ENCODE data around the gene GPR82.

Gene GPR82

GRCh38 chrX:41722816-41723618, 964 bp upstream of the GPR82 start:
- Histone ChIP-seq H3K4me3 (ENCODE audit: low read length) (peak overlapping the region; percentile 60), H3K4me1 (ENCODE audit: control insufficient read depth, low read length) (peaks cover 70% of the 10 kb centered on the region), H3K4me2 (ENCODE audit: low read length) (peak overlapping the region; percentile 71), H4K20me1 (ENCODE audit: control insufficient read depth, insufficient read depth, low read depth, low read length) (no peaks in the 10 kb centered on the region), H3K36me3 (ENCODE audit: control insufficient read depth, low read length) (no peaks in the 10 kb centered on the region), H3K27me3 (ENCODE audit: control insufficient read depth, low read length) (no peaks in the 10 kb centered on the region), H3K27ac (ENCODE audit: low read depth, low read length) (peak overlapping the region; percentile 82), H3K9me2 (replicated peaks; ENCODE audit: control insufficient read depth, low read length) (no peaks in the 10 kb centered on the region), H3F3A (ENCODE audit: control insufficient read depth, insufficient read depth) (0 out of 2 replicates have a peak, but pooled peaks cover 9% of the 10 kb centered on the region), H3K79me2 (ENCODE audit: control insufficient read depth, low read length) (no peaks in the 10 kb centered on the region), H3K9me3 (ENCODE audit: control insufficient read depth, insufficient read depth, low read length) (peaks cover 5% of the 10 kb centered on the region; the same call in 1 of the 2 replicates)
- TF ChIP-seq, protein P1, sequence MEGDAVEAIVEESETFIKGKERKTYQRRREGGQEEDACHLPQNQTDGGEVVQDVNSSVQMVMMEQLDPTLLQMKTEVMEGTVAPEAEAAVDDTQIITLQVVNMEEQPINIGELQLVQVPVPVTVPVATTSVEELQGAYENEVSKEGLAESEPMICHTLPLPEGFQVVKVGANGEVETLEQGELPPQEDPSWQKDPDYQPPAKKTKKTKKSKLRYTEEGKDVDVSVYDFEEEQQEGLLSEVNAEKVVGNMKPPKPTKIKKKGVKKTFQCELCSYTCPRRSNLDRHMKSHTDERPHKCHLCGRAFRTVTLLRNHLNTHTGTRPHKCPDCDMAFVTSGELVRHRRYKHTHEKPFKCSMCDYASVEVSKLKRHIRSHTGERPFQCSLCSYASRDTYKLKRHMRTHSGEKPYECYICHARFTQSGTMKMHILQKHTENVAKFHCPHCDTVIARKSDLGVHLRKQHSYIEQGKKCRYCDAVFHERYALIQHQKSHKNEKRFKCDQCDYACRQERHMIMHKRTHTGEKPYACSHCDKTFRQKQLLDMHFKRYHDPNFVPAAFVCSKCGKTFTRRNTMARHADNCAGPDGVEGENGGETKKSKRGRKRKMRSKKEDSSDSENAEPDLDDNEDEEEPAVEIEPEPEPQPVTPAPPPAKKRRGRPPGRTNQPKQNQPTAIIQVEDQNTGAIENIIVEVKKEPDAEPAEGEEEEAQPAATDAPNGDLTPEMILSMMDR (IDR thresholded peaks at IDR 0.05; ENCODE audit: low read depth, low read length, poor library complexity, severe bottlenecking): no peak
- TF ChIP-seq EZH2phosphoT487 (IDR thresholded peaks at IDR 0.05; ENCODE audit: borderline replicate concordance, low read length): no peak

DNA sequence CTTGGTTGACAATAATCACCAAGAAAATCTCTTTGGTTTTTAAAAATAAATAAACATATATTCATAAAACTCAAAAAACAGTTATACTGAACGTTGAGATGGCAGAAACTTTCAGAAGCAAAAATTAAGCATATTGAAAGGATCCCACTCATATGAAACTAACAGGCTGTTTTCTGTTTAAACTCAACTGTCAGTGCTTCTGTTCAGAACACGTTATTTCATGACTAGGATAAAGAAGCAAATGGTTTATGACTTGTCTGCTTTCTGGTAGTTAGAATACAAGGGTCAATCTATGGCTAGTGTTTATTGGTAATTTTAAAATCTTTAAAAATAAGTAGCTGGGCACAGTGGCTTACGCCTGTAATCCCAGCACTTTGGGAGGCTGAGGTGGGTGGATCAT, 4.1 kb downstream of the GPR82 start:
- H3K79me2 ChIP-seq (ENCODE audit: control insufficient read depth, low read length): no peaks in the 10 kb centered on the region
- H3F3A ChIP-seq (ENCODE audit: control insufficient read depth, insufficient read depth): 0 out of 2 replicates have a peak, but pooled peaks cover 9% of the 10 kb centered on the region
- no peaks in the 10 kb centered on the region for H3K27me3 ChIP-seq (ENCODE audit: control insufficient read depth, low read length)
- no peaks in the 10 kb centered on the region for H3K9me3 ChIP-seq (ENCODE audit: control insufficient read depth, insufficient read depth, low read length)
- TF ChIP-seq EZH2phosphoT487 (IDR thresholded peaks at IDR 0.05; ENCODE audit: borderline replicate concordance, low read length): no peak
- TF ChIP-seq, protein P1 (IDR thresholded peaks at IDR 0.05; ENCODE audit: low read depth, low read length, poor library complexity, severe bottlenecking): no peak
- peaks cover 67% of the 10 kb centered on the region for H3K4me1 ChIP-seq (ENCODE audit: control insufficient read depth, low read length)
- H4K20me1 ChIP-seq (ENCODE audit: control insufficient read depth, insufficient read depth, low read depth, low read length): no peaks in the 10 kb centered on the region
- no peak overlapping the region for H3K4me3 ChIP-seq (ENCODE audit: low read length)
- no peaks in the 10 kb centered on the region for H3K36me3 ChIP-seq (ENCODE audit: control insufficient read depth, low read length)
- H3K4me2 ChIP-seq (ENCODE audit: low read length): no peak overlapping the region
- H3K27ac ChIP-seq (ENCODE audit: low read depth, low read length): no peak overlapping the region
- no peaks in the 10 kb centered on the region for H3K9me2 ChIP-seq (replicated peaks; ENCODE audit: control insufficient read depth, low read length)

- TF ChIP-seq, protein P1 (IDR thresholded peaks at IDR 0.05; ENCODE audit: low read depth, low read length, poor library complexity, severe bottlenecking): no peak
- TF ChIP-seq EZH2phosphoT487 (IDR thresholded peaks at IDR 0.05; ENCODE audit: borderline replicate concordance, low read length): no peak
- Histone ChIP-seq H3K27me3 (ENCODE audit: control insufficient read depth, low read length) (no peaks in the 10 kb centered on the region), H3K9me3 (ENCODE audit: control insufficient read depth, insufficient read depth, low read length) (no peaks in the 10 kb centered on the region), H3K4me1 (ENCODE audit: control insufficient read depth, low read length) (peaks cover 63% of the 10 kb centered on the region), H3K4me3 (ENCODE audit: low read length) (no peak overlapping the region), H3K27ac (ENCODE audit: low read depth, low read length) (no peak overlapping the region), H3K4me2 (ENCODE audit: low read length) (0 out of 2 replicates have a peak overlapping the region, but pooled peaks have one; percentile 19), H3K36me3 (ENCODE audit: control insufficient read depth, low read length) (no peaks in the 10 kb centered on the region), H4K20me1 (ENCODE audit: control insufficient read depth, insufficient read depth, low read depth, low read length) (no peaks in the 10 kb centered on the region), H3F3A (ENCODE audit: control insufficient read depth, insufficient read depth) (peaks cover 7% of the 10 kb centered on the region), H3K79me2 (ENCODE audit: control insufficient read depth, low read length) (no peaks in the 10 kb centered on the region), H3K9me2 (replicated peaks; ENCODE audit: control insufficient read depth, low read length) (no peaks in the 10 kb centered on the region)
Observed at GRCh38 chrX:41730081-41730480, 6.1 kb downstream of the GPR82 start.

All from DOHH2 (cell line).